ENCODE data around the gene FNTB.

GRCh38 chr14:65026526-65026925, 39.8 kb downstream of the FNTB start:
- TF ChIP-seq CTCF (conservative IDR thresholded peaks at IDR 0.05 in 1 of 2, IDR thresholded peaks at IDR 0.05 in 1 of 2; ENCODE audit: extremely low read depth in 1 of 2, insufficient read depth in 1 of 2, low read depth in 1 of 2, low read length in 2 of 2) (no peak), EZH2 (IDR thresholded peaks at IDR 0.05; ENCODE audit: borderline replicate concordance, low read length) (no peak)

Data from mammary epithelial cell (primary cell).